ENCODE results near the gene WWC1. TPM values are rescaled to one million over a fixed set of nuclear protein-coding genes. Genes with fewer than 3 reads are reported as not detected.
A peak's percentile ranks its signal among the peaks of the same experiment; 100 is the strongest.

Gene WWC1
- total RNA-seq, 1 experiment from 2014 or later, result 190 TPM

DNA sequence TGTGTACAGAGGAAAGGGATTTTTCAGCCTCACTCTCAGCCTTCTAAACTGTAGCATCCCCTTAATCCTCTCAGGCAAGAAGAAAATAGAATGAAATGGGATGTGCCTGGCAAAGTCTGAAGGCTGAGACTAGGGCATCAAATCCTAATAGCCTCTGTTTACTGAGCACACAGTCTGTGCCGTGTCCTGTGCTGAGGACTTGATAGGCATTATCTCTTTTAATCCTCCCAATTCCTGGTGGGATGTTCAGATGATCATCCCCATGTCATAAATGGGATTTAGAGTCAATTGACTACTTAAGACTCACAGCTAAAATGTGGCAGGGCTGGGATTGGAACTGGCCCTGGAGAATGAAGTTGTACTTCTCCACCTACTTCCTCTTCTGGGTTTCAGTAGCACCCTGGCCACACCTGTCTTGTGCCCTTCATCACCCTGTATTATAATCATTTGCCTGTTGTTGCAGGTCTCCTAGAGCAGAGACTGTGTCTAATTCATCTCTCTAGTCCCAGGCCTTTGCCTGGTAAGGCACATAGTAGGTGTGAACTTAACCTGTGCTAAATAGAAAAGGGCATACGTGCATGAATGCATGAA lies 81.0 kb downstream of the WWC1 start:
- DNase-seq, result no peak
- H3K36me3 Mint-ChIP-seq (ENCODE audit: insufficient read depth, unreplicated experiment), result peaks cover 16% of the 10 kb centered on the region
- H3K4me3 Mint-ChIP-seq (ENCODE audit: low read depth, unreplicated experiment), result no peak overlapping the region
- intact Hi-C loops (cut with micrococcal nuclease; ENCODE audit: unreplicated experiment), result no loop called here
- TSS peak; percentile 17 for BruUV-seq (replicated peaks)
- H3K27me3 Mint-ChIP-seq (ENCODE audit: unreplicated experiment), result no peaks in the 10 kb centered on the region
- CTCF ChIA-PET, result no interaction called here
- H3K27ac Mint-ChIP-seq (ENCODE audit: unreplicated experiment), result no peak overlapping the region
- no peaks in the 10 kb centered on the region for H3K9me3 Mint-ChIP-seq (ENCODE audit: low read depth, unreplicated experiment)
- H3K4me1 Mint-ChIP-seq (ENCODE audit: low read depth, unreplicated experiment), result peaks cover 8% of the 10 kb centered on the region
- TF ChIP-seq, protein P1, sequence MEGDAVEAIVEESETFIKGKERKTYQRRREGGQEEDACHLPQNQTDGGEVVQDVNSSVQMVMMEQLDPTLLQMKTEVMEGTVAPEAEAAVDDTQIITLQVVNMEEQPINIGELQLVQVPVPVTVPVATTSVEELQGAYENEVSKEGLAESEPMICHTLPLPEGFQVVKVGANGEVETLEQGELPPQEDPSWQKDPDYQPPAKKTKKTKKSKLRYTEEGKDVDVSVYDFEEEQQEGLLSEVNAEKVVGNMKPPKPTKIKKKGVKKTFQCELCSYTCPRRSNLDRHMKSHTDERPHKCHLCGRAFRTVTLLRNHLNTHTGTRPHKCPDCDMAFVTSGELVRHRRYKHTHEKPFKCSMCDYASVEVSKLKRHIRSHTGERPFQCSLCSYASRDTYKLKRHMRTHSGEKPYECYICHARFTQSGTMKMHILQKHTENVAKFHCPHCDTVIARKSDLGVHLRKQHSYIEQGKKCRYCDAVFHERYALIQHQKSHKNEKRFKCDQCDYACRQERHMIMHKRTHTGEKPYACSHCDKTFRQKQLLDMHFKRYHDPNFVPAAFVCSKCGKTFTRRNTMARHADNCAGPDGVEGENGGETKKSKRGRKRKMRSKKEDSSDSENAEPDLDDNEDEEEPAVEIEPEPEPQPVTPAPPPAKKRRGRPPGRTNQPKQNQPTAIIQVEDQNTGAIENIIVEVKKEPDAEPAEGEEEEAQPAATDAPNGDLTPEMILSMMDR (IDR thresholded peaks at IDR 0.05; ENCODE audit: unreplicated experiment), result no peak

DNA sequence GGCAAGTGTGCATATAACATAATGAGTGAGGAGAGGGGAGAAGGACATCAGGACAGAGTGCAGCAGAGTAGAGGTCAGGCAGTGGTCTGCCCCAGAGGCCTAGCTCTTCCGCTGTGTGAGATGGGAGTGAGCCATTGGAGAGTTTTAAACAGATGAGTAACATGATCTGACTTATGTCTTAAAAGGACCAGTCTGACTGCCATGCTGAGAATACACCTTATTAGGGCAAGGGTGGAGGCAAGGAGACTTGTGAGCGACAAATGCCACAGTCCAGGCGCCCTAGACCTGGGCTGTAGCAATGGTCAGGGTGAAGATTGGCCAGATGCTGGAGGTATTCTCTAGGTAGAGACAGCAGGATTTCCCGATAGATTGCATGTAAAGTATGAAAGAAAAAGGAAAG lies 83.1 kb downstream of the WWC1 start:
- Mint-ChIP-seq H3K27ac (ENCODE audit: unreplicated experiment) (no peak overlapping the region), H3K4me3 (ENCODE audit: low read depth, unreplicated experiment) (no peak overlapping the region), H3K9me3 (ENCODE audit: low read depth, unreplicated experiment) (no peaks in the 10 kb centered on the region), H3K36me3 (ENCODE audit: insufficient read depth, unreplicated experiment) (peaks cover 8% of the 10 kb centered on the region), H3K4me1 (ENCODE audit: low read depth, unreplicated experiment) (peaks cover 8% of the 10 kb centered on the region), H3K27me3 (ENCODE audit: unreplicated experiment) (no peaks in the 10 kb centered on the region)
- no peak for DNase-seq
- intact Hi-C loops (cut with micrococcal nuclease; ENCODE audit: unreplicated experiment), result no loop called here
- CTCF ChIA-PET, result no interaction called here
- BruUV-seq (replicated peaks), result no TSS peak
- TF ChIP-seq, protein P1 (IDR thresholded peaks at IDR 0.05; ENCODE audit: unreplicated experiment), result no peak

DNA sequence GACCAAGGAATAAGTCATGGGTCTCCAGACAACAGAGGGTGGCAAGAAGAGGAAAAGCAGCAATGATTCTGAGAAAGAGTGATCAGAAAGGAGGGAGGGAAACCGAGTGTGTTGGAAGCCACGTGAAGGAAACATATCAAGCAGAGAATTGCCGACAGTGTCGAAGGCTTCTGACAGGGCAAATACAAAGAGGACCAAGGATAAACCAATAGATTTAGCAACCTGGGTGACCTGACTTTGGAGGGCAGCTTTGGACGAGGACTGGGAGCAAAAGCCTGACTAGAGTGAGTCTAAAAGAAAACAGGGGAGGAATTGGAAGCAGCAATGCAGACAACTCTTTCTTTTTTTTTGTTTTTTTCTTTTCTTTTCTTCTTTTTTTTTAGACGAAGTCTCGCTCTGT lies 83.8 kb downstream of the WWC1 start:
- BruUV-seq (replicated peaks), result no TSS peak
- H3K4me3 Mint-ChIP-seq (ENCODE audit: low read depth, unreplicated experiment), result no peak overlapping the region
- peaks cover 2% of the 10 kb centered on the region for H3K36me3 Mint-ChIP-seq (ENCODE audit: insufficient read depth, unreplicated experiment)
- TF ChIP-seq, protein P1 (IDR thresholded peaks at IDR 0.05; ENCODE audit: unreplicated experiment), result no peak
- intact Hi-C loops (cut with micrococcal nuclease; ENCODE audit: unreplicated experiment), result no loop called here
- CTCF ChIA-PET, result no interaction called here
- H3K9me3 Mint-ChIP-seq (ENCODE audit: low read depth, unreplicated experiment), result no peaks in the 10 kb centered on the region
- no peaks in the 10 kb centered on the region for H3K27me3 Mint-ChIP-seq (ENCODE audit: unreplicated experiment)
- H3K27ac Mint-ChIP-seq (ENCODE audit: unreplicated experiment), result no peak overlapping the region
- peaks cover 8% of the 10 kb centered on the region for H3K4me1 Mint-ChIP-seq (ENCODE audit: low read depth, unreplicated experiment)
- DNase-seq, result no peak

DNA sequence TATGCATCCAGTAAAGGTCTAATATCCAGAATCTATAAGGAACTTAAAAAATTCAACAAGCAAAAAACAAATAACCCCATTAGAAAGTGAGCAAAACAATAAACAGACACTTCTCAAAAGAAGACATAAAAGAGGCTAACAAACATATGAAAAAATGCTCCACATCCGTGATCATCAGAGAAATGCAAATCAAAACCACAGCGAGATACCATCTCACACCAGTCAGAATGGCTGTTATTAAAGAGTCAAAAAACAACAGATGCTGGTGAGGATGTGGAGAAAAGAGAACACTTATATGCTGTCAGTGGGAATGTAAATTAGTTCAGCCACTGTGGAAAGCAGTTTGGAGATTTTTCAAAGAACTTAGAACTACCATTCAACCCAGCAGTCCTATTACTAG lies 86.1 kb downstream of the WWC1 start:
- H3K36me3 Mint-ChIP-seq (ENCODE audit: insufficient read depth, unreplicated experiment), result peaks cover 11% of the 10 kb centered on the region
- BruUV-seq (replicated peaks), result no TSS peak
- CTCF ChIA-PET, result no interaction called here
- no peak for DNase-seq
- TF ChIP-seq, protein P1 (IDR thresholded peaks at IDR 0.05; ENCODE audit: unreplicated experiment), result no peak
- H3K9me3 Mint-ChIP-seq (ENCODE audit: low read depth, unreplicated experiment), result no peaks in the 10 kb centered on the region
- intact Hi-C loops (cut with micrococcal nuclease; ENCODE audit: unreplicated experiment), result no loop called here
- H3K4me3 Mint-ChIP-seq (ENCODE audit: low read depth, unreplicated experiment), result no peak overlapping the region
- peaks cover 18% of the 10 kb centered on the region for H3K4me1 Mint-ChIP-seq (ENCODE audit: low read depth, unreplicated experiment)
- H3K27ac Mint-ChIP-seq (ENCODE audit: unreplicated experiment), result peak overlapping the region; percentile 13
- H3K27me3 Mint-ChIP-seq (ENCODE audit: unreplicated experiment), result no peaks in the 10 kb centered on the region

All from Calu3 (cell line).